Activated CD8-positive, alpha-beta memory T cell treated with anti-CD3 and anti-CD28 coated beads for 36 hours (primary cell): ENCODE data around the gene VEGFB. TPM values are rescaled to one million over a fixed set of nuclear protein-coding genes. Genes with fewer than 3 reads are reported as not detected.

Source experiments
- CTCF ChIA-PET: fragments of 350-600 bp; sonication (Branson Sonifier 250); formaldehyde crosslinking; loops from one replicate; lab custom pipeline; 2021; ENCODE audit warnings: antibody characterized with exemption; lab: Charles Lee
- POLR2A ChIA-PET: fragments of 350-600 bp; sonication (Branson Sonifier 250); formaldehyde crosslinking; loops from one replicate; lab custom pipeline; 2021; ENCODE audit warnings: antibody characterized with exemption; lab: Charles Lee
- total RNA-seq, 2 experiments: library from RNA; stranded (reverse); gene quantifications; one replicate each; pipeline ENCODE4 v1.2.3, GENCODE V29; 2021

Gene VEGFB
- total RNA-seq, 2 experiments from 2014 or later, result 83.0 to 86.8 TPM

GRCh38 chr11:64288353-64288750, 54.0 kb downstream of the VEGFB start:
- ChIA-PET CTCF (interaction anchor here (0.6 to 2.5 kb wide), 3 partner anchors 13 to 21 kb away, joined by 3 to 11 read pairs (median 3); no protein-coding TSS in a partner anchor), POLR2A (no interaction called here)

Other genes starting within 250 kb of the VEGFB start
- gene OTUB1, start 248.1 kb upstream of the VEGFB start, total RNA-seq, result 10 to 100 TPM; 74.6 to 79.8 TPM
- gene FLRT1, start 198.7 kb upstream of the VEGFB start, total RNA-seq, result not detected
- gene MACROD1, start 68.5 kb upstream of the VEGFB start, total RNA-seq, result 10 to 100 TPM; 20.6 to 21.8 TPM
- 100 to 1,000 TPM; 476 to 486 TPM for gene STIP1, start 48.4 kb upstream of the VEGFB start, total RNA-seq
- 100 to 1,000 TPM; 220 to 223 TPM for gene FERMT3, start 27.9 kb upstream of the VEGFB start, total RNA-seq
- gene TRPT1, start 8.4 kb upstream of the VEGFB start, total RNA-seq, result 10 to 100 TPM; 28.7 to 30.5 TPM
- gene NUDT22, start 8.3 kb upstream of the VEGFB start, total RNA-seq, result 10 to 100 TPM; 74.5 to 79.5 TPM
- gene DNAJC4, start 4.0 kb upstream of the VEGFB start, total RNA-seq, result 10 to 100 TPM; 19.0 to 20.8 TPM
- gene FKBP2, start 6.5 kb downstream of the VEGFB start, total RNA-seq, result 10 to 100 TPM; 26.8 to 28.5 TPM
- 100 to 1,000 TPM; 376 to 377 TPM for gene PPP1R14B, start 12.4 kb downstream of the VEGFB start, total RNA-seq
- 10 to 100 TPM; 16.0 to 16.9 TPM for gene PLCB3, start 16.9 kb downstream of the VEGFB start, total RNA-seq
- 10 to 100 TPM; 32.0 to 36.3 TPM for gene BAD, start 50.1 kb downstream of the VEGFB start, total RNA-seq
- gene GPR137, start 51.3 kb downstream of the VEGFB start, total RNA-seq, result 10 to 100 TPM; 54.1 to 56.1 TPM
- gene KCNK4, start 56.7 kb downstream of the VEGFB start, total RNA-seq, result not detected
- not detected for gene CATSPERZ, start 65.8 kb downstream of the VEGFB start, total RNA-seq
- gene ESRRA, start 70.9 kb downstream of the VEGFB start, total RNA-seq, result 10 to 100 TPM; 58.1 to 58.3 TPM
- 100 to 1,000 TPM; 282 to 293 TPM for gene TRMT112, start 83.0 kb downstream of the VEGFB start, total RNA-seq
- 100 to 1,000 TPM; 133 to 138 TPM for gene PRDX5, start 83.5 kb downstream of the VEGFB start, total RNA-seq
- 10 to 100 TPM; 93.7 to 94.7 TPM for gene CCDC88B, start 105.6 kb downstream of the VEGFB start, total RNA-seq
- gene RPS6KA4, start 124.6 kb downstream of the VEGFB start, total RNA-seq, result 10 to 100 TPM; 35.3 to 37.2 TPM